GM23248 (cell line): ENCODE data around the gene KREMEN2. TPM values are rescaled to one million over a fixed set of nuclear protein-coding genes. Genes with fewer than 3 reads are reported as not detected.

Source experiments
- DNase-seq: peaks from one replicate; pipeline ENCODE4 v3.0.0-alpha.2; 2015
- H2AFZ ChIP-seq: fragments of 200-600 bp; sonication (generic); 2 replicates; pipeline ENCODE4 v1.6.1; 2016; ENCODE audit warnings: antibody characterized with exemption
- H3F3A ChIP-seq: fragments of 200-600 bp; sonication (generic); 2 replicates; pipeline ENCODE4 v1.6.1; 2016; ENCODE audit warnings: mild to moderate bottlenecking, antibody characterized with exemption, mixed run types; ENCODE audit not compliant: insufficient read depth
- H3K27ac ChIP-seq: fragments of 200-600 bp; sonication (generic); 2 replicates; pipeline ENCODE4 v1.5.1; 2016; ENCODE audit warnings: mild to moderate bottlenecking
- H3K27me3 ChIP-seq: fragments of 200-600 bp; sonication (generic); replicated peaks from 2 replicates; pipeline ENCODE4 v1.6.1; 2016; ENCODE audit warnings: mild to moderate bottlenecking; ENCODE audit not compliant: insufficient read depth
- H3K36me3 ChIP-seq: fragments of 200-600 bp; sonication (generic); 2 replicates; pipeline ENCODE4 v1.6.1; 2016; ENCODE audit warnings: low read depth, mild to moderate bottlenecking
- H3K4me1 ChIP-seq: fragments of 200-600 bp; sonication (generic); 2 replicates; pipeline ENCODE4 v1.6.1; 2016; ENCODE audit warnings: mild to moderate bottlenecking; ENCODE audit not compliant: insufficient read depth
- H3K4me2 ChIP-seq: fragments of 200-600 bp; sonication (generic); one replicate; pipeline ENCODE4 v1.6.1; 2016; ENCODE audit warnings: mild to moderate bottlenecking; ENCODE audit not compliant: unreplicated experiment
- H3K4me3 ChIP-seq: fragments of 200-600 bp; sonication (generic); 2 replicates; pipeline ENCODE4 v1.5.1; 2016; ENCODE audit warnings: mild to moderate bottlenecking
- H3K79me2 ChIP-seq: fragments of 200-600 bp; sonication (generic); 2 replicates; pipeline ENCODE4 v1.6.1; 2016; ENCODE audit warnings: mild to moderate bottlenecking; ENCODE audit not compliant: insufficient read depth
- H3K9ac ChIP-seq: fragments of 200-600 bp; sonication (generic); 2 replicates; pipeline ENCODE4 v1.6.1; 2016; ENCODE audit warnings: mild to moderate bottlenecking
- H3K9me2 ChIP-seq: fragments of 200-600 bp; sonication (generic); 2 replicates; pipeline ENCODE4 v1.6.1; 2016; ENCODE audit warnings: mixed run types, mild to moderate bottlenecking, moderate library complexity; ENCODE audit not compliant: insufficient read depth
- H3K9me3 ChIP-seq: fragments of 200-600 bp; sonication (generic); one replicate; pipeline ENCODE4 v1.6.1; 2017; ENCODE audit warnings: low read depth
- H4K20me1 ChIP-seq: fragments of 200-600 bp; sonication (generic); 2 replicates; pipeline ENCODE4 v1.6.0; 2016; ENCODE audit not compliant: insufficient read depth
- EZH2 ChIP-seq: fragments of 200-600 bp; sonication (generic); IDR thresholded peaks from 2 replicates; pipeline ENCODE4 v1.6.1; 2018; ENCODE audit warnings: antibody characterized with exemption, mild to moderate bottlenecking; ENCODE audit not compliant: insufficient read depth, poor library complexity, severe bottlenecking
- EZH2phosphoT487 ChIP-seq: fragments of 200-600 bp; sonication (generic); IDR thresholded peaks from 2 replicates; pipeline ENCODE4 v1.6.1; 2018; ENCODE audit warnings: antibody characterized with exemption, moderate library complexity, mild to moderate bottlenecking, low read depth; ENCODE audit not compliant: insufficient read depth
- WGBS, 2 experiments: methylation state at CpG; one replicate each; pipeline ENCODE4 v1.1.6; 2015 to 2017; ENCODE audit warnings: low lambda C conversion rate in 2 of 2, low coverage in 1 of 2; ENCODE audit errors: missing lambda C conversion rate in 2 of 2; 5-methylcytosine and 5-hydroxymethylcytosine counted together
- in situ Hi-C: fragments of 300-500 bp; cut with MboI; formaldehyde crosslinking; loops from 2 replicates; pipeline ENCODE4 v1.15.0; 2020
- polyA plus RNA-seq: library from polyadenylated mRNA; unstranded; fragments of >200 nt; fragmentation: Nextera tagmentation; extraction: Ambion mirVana; gene quantifications from 2 replicates; pipeline ENCODE4 v1.2.1, GENCODE V29; 2016
- total RNA-seq: library from RNA; depleted of rRNA; stranded (reverse); fragments of >200 nt; shearing (Covaris generic); gene quantifications from 2 replicates; pipeline ENCODE4 v1.2.3, GENCODE V29; 2014

The KREMEN2 gene
- total and polyA plus RNA-seq, 2 experiments from 2014 or later: not detected

GRCh38 chr16:2966808-2967191, 2.7 kb downstream of the KREMEN2 start:
- no peaks in the 10 kb centered on the region for H4K20me1 ChIP-seq
- no peak overlapping the region for H3K9ac ChIP-seq
- H2AFZ ChIP-seq: no peak overlapping the region
- TF ChIP-seq EZH2phosphoT487: no peak
- no peak for TF ChIP-seq EZH2
- H3K4me1 ChIP-seq: no peaks in the 10 kb centered on the region
- H3K79me2 ChIP-seq: no peaks in the 10 kb centered on the region
- peak; percentile 55 for DNase-seq
- in situ Hi-C loops: no loop called here
- H3K9me3 ChIP-seq: no peaks in the 10 kb centered on the region
- no peak overlapping the region for H3K4me2 ChIP-seq
- peaks cover 54% of the 10 kb centered on the region for H3K27me3 ChIP-seq
- no peaks in the 10 kb centered on the region for H3K36me3 ChIP-seq
- no peaks in the 10 kb centered on the region for H3F3A ChIP-seq
- no peak overlapping the region for H3K4me3 ChIP-seq
- no peak overlapping the region for H3K27ac ChIP-seq
- no peaks in the 10 kb centered on the region for H3K9me2 ChIP-seq
- WGBS, 2 experiments: 4 to 7% methylated on average over 36 to 44 of the region's 46 CpGs

- no peak overlapping the region for H3K27ac ChIP-seq
- no peaks in the 10 kb centered on the region for H3K4me1 ChIP-seq
- no peak overlapping the region for H3K9ac ChIP-seq
- WGBS, 2 experiments: 6 to 10% methylated on average over 35 to 41 of the region's 51 CpGs
- no peak overlapping the region for H3K4me3 ChIP-seq
- no peaks in the 10 kb centered on the region for H3F3A ChIP-seq
- no peaks in the 10 kb centered on the region for H4K20me1 ChIP-seq
- H2AFZ ChIP-seq: no peak overlapping the region
- H3K9me3 ChIP-seq: no peaks in the 10 kb centered on the region
- in situ Hi-C loops: no loop called here
- H3K27me3 ChIP-seq: peaks cover 50% of the 10 kb centered on the region
- TF ChIP-seq EZH2 (no peak), EZH2phosphoT487 (no peak)
- H3K79me2 ChIP-seq: no peaks in the 10 kb centered on the region
- no peak overlapping the region for H3K4me2 ChIP-seq
- DNase-seq: no peak
- no peaks in the 10 kb centered on the region for H3K36me3 ChIP-seq
- H3K9me2 ChIP-seq: no peaks in the 10 kb centered on the region
Observed at GRCh38 chr16:2967211-2967631, 3.1 kb downstream of the KREMEN2 start.

GRCh38 chr16:2967721-2968161, 3.7 kb downstream of the KREMEN2 start:
- 47 to 57% methylated on average over 15 to 33 of the region's 33 CpGs for WGBS, 2 experiments
- in situ Hi-C loops: no loop called here
- no peak for DNase-seq

GRCh38 chr16:2968368-2968737, 4.3 kb downstream of the KREMEN2 start:
- TF ChIP-seq EZH2 (no peak), EZH2phosphoT487 (no peak)
- H3K9me3 ChIP-seq: no peaks in the 10 kb centered on the region
- in situ Hi-C loops: no loop called here
- no peaks in the 10 kb centered on the region for H3K9me2 ChIP-seq
- H4K20me1 ChIP-seq: no peaks in the 10 kb centered on the region
- DNase-seq: peak; percentile 27
- H3K4me1 ChIP-seq: no peaks in the 10 kb centered on the region
- no peak overlapping the region for H3K9ac ChIP-seq
- peak overlapping the region; percentile 55 for H2AFZ ChIP-seq
- H3K36me3 ChIP-seq: no peaks in the 10 kb centered on the region
- H3K79me2 ChIP-seq: no peaks in the 10 kb centered on the region
- no peak overlapping the region for H3K27ac ChIP-seq
- H3F3A ChIP-seq: no peaks in the 10 kb centered on the region
- peaks cover 38% of the 10 kb centered on the region for H3K27me3 ChIP-seq
- peak overlapping the region; percentile 73 for H3K4me3 ChIP-seq
- peak overlapping the region; percentile 65 for H3K4me2 ChIP-seq
- WGBS, 2 experiments: 15% methylated on average over 17 to 18 of the region's 18 CpGs

More at GRCh38 chr16:2967721-2968161, 3.7 kb downstream of the KREMEN2 start:
- no peaks in the 10 kb centered on the region for H4K20me1 ChIP-seq
- no peaks in the 10 kb centered on the region for H3K79me2 ChIP-seq
- no peaks in the 10 kb centered on the region for H3K9me2 ChIP-seq
- H3K9ac ChIP-seq: no peak overlapping the region
- no peaks in the 10 kb centered on the region for H3K4me1 ChIP-seq
- no peak overlapping the region for H3K4me3 ChIP-seq
- no peak overlapping the region for H2AFZ ChIP-seq
- H3K36me3 ChIP-seq: no peaks in the 10 kb centered on the region
- H3K27ac ChIP-seq: no peak overlapping the region
- no peaks in the 10 kb centered on the region for H3K9me3 ChIP-seq
- H3K4me2 ChIP-seq: no peak overlapping the region
- peaks cover 45% of the 10 kb centered on the region for H3K27me3 ChIP-seq
- no peaks in the 10 kb centered on the region for H3F3A ChIP-seq
- TF ChIP-seq EZH2phosphoT487: no peak
- no peak for TF ChIP-seq EZH2
